ENCODE results near the gene GIMAP5.
A peak's percentile ranks its signal among the peaks of the same experiment; 100 is the strongest.

GRCh38 chr7:150756858-150757257, 19.6 kb downstream of the GIMAP5 start:
- TF ChIP-seq, protein P1, sequence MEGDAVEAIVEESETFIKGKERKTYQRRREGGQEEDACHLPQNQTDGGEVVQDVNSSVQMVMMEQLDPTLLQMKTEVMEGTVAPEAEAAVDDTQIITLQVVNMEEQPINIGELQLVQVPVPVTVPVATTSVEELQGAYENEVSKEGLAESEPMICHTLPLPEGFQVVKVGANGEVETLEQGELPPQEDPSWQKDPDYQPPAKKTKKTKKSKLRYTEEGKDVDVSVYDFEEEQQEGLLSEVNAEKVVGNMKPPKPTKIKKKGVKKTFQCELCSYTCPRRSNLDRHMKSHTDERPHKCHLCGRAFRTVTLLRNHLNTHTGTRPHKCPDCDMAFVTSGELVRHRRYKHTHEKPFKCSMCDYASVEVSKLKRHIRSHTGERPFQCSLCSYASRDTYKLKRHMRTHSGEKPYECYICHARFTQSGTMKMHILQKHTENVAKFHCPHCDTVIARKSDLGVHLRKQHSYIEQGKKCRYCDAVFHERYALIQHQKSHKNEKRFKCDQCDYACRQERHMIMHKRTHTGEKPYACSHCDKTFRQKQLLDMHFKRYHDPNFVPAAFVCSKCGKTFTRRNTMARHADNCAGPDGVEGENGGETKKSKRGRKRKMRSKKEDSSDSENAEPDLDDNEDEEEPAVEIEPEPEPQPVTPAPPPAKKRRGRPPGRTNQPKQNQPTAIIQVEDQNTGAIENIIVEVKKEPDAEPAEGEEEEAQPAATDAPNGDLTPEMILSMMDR (conservative IDR thresholded peaks at IDR 0.05), result peak; percentile 72
- no peak for TF ChIP-seq ZFX (IDR thresholded peaks at IDR 0.05)
